GM21576 (cell line): ENCODE results near the gene PTPRH.
"Not testable (repeated sequence)": the region's sequence is repeated elsewhere in the genome, so short reads cannot be mapped to it uniquely, and the experiment has no call there.

Source experiments
- ATAC-seq: cut with Tn5 transposase; IDR thresholded peaks from one replicate; pipeline ENCODE4 v1.9.1; 2021; ENCODE audit warnings: mild to moderate bottlenecking, moderate library complexity; ENCODE audit not compliant: unreplicated experiment

PTPRH gene

DNA sequence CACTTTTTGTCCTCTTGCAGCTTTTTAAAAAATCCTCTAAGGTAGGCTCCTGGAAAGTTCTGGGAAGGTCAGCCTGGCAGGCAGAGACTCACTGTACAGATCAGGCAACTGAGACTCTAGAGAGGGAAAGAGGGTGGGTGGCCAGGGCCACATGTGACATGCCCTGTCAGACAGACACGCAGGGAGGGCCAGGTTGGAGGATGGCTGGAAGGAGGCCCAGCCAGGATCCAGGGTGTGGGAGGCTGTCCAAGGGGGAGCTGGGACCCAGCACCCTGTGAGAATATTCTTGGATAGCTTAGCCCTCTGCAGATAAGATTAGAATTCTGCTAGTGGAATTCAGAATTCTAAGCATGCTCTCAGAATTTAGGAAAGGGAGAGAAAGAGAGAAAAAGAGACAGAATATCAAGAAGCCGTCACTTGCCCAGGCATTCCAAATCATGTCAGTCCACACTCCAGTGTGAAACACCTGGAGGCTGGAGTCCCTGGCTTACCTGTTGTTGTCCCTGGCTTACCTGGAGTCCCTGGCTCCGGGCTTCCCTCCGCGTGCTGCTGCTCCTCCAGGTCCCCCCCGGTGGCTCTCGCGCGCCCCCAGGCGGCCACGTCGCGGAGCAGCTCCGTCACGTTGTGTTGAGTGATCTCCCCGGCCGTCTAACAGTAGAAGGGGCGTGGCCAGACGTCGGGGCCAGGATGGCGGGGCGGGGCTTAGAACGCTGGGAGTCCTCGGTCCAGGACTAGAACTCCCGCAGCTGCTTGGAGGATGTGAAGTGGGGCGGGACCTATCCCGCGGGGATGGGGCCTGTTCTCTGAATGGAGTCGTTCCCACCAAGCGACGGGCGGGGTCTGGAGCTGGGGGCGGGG is 48.9 kb downstream of the PTPRH start:
- peak; percentile 67 for ATAC-seq

DNA sequence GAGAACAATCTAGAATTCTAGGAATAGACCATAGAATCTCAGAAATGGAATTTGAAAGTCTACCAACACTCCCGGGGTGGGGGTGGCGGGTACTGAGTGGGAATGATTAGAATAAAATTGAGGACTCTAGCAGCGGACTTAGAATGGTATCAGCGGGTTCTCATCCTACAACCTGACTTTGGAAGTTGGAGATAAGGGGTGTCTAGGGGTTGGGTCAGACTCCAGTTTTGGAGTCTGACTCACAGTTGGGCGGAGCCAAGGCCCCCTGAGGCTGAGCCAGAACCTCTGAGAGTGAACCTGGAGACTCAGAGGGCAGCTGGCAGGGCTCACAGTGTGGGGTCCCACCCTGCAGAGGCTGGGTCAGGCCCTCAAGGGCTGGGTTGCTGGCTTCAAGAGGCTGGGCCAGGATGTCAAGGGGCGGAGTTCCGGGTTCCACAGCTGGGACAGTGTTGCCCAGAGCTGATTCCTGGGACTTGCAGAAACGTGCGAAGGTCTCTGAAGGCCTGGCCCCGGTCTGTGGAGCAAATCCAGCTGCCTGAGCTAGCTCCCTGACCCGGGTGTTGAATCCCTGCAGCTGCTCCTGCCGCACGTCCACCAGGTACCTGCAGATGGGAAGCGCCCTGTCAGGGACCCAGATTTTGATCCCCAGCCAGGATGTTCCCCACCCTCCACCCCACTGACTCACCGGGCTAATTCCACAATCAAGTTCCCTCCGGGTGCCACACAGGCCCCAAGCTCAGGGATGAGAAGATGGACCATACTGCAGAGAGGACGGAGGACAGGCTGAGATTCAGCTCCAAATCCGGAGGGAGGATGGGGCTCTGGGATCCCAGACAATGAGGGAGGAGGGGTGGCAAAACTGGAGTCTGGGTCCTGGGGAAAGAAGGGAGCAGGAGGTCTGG is 50.2 kb downstream of the PTPRH start:
- ATAC-seq = no peak

DNA sequence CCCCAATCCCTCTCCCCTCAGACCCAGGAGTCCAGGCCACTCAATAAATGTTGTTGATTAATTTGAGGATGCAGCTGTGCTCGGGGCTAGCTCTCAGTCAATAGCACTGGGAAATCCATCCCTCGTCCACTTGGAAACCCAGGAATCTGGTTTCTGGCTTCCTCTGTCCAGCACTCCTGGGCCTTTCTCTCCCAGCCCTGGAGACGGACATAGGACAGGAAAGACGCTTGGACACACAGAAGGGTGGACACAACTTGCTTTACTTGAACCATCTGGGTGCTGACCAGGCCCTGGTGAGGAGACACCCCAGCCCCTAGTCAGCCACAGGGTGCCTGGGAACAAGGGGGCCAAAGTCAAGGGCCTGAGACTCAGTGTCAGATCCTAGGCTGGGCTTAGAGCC is 50.9 kb downstream of the PTPRH start:
- ATAC-seq = no peak

DNA sequence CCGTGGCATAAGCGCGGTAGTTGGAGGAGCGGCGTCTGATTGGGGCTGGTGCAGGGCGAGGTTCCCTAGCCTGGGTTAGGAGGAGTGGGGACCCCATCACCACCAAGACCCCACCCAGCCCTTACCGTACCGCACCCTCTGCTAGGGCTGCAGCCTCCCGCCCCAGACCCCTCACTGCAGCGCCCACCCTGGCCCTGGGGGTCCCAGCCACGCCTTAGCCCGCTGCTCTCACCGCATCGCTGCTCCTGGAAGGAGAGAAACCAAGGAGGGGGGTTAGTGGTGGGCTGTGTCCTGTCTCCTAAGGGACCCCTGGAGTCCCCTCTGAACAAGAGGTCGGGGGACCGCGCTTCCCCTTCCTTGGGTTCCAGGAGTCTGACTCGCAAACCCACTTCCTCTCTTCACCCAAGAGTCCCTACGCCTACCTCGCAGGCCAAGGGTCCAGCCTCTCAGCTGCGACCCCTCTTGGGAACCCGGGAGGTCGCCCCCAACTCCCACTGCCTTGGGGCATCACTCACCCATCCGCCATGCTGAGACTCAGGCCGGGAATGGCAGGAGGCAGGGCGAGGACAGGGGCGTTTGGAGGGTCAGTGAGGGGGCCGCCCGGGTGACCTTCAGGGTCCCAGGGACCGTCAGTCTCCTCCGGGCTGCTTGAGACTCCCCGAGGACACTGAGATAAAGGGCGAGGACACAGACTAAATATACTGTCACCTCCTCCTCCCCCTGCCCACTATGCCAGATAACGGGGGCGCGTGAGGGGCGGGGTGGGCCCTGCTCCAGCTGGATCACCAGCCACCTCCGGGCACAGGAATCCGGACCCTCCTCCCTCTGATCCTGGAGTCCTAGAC is 52.0 kb downstream of the PTPRH start, which contains the start of gene TNNI3:
TNNI3 (minus strand) TSS at position 669 of the 845 bp plus-strand sequence; CDS start at position 526, 143 bp downstream.
- no peak for ATAC-seq

DNA sequence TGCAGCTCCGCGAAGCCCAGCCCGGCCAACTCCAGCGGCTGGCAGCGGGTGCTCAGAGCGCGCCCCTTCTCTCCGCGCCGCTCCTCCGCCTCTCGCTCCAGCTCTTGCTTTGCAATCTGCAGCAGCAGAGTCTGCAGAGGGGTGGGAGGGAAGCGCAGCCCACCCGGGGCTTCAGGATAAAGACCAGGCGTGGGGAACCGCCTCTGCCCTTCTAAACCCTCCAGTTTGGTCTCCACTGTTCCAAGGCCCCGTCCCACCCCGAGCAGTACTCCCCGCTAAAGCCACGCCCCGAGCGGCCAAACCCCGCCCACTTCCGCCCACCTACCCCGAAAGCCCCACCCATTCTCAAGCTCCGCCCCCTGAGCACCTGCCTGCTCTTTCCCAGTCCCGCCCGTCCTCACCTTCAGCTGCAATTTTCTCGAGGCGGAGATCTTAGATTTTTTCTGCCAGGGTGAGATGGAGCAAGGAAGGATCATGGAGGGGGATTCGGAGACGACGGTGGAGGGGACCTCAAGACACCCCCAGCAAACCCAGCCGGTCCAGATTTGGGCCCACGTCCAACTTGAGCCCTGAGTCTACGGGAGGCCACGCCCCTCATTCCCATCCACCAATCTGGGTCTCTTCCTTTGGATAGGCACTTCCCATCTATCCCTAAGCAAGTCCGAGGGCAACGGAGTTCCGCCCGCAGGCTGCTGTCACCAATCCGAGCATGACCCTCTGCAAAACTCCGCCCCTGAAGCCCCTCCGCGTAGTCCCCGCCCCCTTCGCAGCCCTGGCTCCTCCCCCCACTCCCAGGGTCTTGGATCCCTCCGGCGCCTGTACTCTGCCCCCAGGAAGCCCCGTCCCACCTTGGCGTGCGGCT is 52.9 kb downstream of the PTPRH start:
- no peak for ATAC-seq

DNA sequence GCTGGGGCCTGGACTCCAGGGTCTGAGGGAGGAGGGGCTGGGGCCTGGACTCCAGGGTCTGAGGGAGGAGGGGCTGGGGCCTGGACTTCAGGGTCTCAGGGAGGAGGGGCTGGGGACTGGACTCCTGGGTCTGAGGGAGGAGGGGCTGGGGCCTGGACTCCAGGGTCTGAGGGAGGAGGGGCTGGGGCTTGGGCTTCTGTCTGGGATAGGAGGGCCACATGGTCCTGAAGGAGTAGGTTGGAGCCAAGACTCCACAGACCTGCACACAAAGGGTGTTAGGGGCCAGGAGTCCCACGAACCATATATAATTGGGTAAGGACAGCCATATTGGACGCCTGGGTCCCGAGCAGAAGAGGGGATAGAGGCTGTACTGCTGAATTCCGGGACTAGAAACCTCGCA is 53.5 kb downstream of the PTPRH start:
- not testable (repeated sequence) for ATAC-seq

DNA sequence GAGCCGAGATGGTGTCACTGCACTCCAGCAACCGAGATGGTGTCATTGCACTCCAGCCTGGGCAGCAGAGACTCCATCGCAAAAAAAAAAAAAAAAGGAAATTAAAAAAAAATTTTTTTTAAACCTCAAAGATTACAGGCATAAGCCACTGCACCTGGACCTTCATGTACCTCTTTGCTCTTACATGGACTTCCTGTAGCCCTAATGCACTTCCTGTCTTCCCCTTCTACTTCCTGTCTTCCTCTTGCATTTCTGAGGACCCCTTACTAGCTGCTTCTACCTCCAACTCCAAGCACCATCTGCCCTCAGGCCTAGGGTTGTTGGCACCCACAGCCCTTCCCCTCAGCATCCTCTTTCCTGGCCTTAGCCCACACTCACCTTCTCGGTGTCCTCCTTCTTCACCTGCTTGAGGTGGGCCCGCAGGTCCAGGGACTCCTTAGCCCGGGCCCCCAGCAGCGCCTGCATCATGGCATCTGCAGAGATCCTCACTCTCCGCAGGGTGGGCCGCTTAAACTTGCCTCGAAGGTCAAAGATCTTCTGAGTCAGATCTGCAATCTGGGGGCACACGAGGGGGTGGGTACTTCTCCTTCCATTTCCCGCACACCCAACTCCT is 55.5 kb downstream of the PTPRH start:
- no peak for ATAC-seq

DNA sequence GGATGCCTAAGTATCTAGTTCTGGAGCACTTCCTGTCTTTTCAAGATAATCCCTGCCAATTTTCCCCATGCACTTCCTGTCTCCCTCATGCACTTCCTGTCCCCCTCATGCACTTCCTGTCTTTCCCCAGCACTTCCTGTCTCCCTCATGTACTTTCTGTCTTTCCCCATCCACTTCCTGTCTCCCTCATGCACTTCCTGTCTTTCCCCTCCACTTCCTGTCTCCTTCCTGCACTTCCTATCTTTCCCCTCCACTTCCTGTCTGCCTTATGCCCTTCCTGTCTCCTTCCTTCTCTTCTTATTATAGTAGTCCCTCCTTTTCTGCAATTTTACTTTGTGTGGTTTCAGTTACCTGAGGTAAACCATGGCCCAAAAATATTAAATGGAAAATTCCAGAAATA is 57.3 kb downstream of the PTPRH start:
- ATAC-seq = no peak

DNA sequence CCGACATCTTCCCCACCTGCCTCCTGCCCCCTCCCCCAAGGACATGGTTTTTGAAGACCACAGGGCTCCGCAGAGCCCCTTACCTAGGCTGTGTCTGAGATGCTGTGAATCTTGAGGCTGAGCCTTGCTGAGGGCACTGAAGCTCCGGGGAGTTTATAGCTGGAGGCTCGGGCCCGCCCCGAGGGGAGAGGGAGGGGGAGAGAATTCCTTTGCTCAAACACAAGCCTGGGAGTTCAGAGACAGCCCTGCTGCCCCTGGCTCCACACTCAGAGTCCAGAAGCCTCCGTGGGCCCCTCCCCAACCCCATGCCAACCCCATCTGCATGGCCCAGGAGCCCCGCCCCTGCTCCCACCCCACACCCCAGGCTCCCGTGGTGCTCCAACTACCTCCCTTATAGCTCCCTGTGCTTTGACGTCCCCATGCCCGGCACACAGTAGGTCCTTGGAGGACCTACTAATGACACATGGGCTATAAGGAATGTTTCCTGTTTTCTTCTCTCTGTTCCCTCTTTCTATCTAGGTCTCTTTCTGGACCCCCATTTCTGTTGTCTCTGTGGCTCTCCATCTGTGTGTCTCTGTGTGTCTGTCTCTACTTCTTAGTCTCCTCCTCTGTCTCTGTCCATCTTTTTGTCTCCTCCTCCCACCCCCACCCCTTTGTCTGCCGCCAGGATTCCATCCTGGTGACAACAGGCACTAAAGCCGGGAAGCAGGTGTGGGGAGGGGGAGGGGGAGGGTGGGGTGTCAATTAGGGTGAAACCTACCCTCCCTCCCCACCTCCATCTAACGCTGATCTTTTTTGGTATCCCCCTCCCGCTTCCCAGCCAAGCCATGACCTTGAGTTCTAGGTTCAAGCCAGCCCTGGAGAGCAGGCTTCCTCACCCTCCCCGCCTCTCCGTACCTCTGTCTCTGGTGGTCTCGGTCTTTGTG is 60.0 kb downstream of the PTPRH start, which contains the start of gene TNNT1:
TNNT1 (minus strand) TSS at position 129 of the 926 bp plus-strand sequence. CDS start 2,049 bp downstream, outside the sequence.
- no peak for ATAC-seq

DNA sequence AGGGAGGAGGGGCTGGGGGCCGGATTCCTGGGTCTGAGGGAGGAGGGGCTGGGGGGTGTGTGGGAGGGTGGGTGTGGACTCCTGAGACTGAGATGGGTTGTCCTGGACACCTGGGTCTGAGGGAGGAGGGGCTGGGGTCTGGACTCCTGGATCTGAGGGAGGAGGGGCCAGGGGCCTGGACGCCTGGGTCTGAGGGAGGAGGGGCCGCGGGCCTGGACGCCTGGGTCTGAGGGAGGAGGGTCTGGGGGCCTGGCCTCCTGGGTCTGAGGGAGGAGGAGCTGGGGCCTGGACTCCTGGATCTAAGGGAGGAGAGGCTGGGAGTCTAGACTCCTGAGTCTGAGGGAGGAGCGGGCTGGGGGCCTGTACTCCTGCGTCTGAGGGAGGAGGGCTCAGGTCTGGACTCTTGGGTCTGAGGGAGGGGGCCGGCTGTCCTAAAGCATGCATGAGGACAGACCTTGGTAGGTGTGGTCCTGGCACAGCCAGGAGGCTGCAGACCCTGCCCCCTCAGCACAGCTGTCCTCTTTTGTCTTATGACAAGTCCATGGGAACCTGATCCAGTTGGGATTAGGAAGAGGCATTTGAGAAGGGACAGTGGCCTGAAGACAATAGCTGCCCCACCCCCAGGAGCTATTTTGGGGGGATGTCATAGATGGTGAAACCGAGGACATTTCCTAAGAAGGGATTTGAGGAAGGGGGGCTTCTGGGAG is 61.6 kb downstream of the PTPRH start:
- no peak for ATAC-seq

DNA sequence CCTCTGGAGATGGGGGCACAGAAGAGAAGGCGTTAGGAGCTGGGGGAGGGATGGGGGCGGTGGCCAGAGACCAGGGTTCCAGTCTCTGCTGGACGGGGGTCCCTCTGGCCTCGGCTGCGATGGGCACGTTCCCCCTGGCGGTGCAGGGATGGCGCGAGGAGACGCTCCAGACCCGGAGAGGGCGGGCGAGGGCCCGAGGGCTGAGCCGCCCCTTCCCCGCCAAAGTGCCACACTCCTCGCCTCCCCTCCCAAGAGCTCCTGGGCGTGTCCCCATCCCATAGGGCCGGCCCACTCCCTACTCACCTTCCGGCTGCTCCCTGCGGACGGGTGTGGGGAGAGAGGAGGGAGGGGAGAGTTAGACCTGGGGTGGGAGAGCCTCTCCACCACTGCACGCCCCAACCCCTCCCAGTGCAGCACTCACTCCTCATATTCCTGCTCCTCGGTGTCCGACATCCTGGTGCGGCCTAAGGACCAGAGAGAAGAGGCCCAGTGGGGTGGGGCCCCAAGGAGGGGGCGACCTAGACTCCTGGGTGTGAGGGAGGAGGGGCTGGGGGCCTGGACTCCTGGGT is 62.5 kb downstream of the PTPRH start:
- ATAC-seq = no peak

DNA sequence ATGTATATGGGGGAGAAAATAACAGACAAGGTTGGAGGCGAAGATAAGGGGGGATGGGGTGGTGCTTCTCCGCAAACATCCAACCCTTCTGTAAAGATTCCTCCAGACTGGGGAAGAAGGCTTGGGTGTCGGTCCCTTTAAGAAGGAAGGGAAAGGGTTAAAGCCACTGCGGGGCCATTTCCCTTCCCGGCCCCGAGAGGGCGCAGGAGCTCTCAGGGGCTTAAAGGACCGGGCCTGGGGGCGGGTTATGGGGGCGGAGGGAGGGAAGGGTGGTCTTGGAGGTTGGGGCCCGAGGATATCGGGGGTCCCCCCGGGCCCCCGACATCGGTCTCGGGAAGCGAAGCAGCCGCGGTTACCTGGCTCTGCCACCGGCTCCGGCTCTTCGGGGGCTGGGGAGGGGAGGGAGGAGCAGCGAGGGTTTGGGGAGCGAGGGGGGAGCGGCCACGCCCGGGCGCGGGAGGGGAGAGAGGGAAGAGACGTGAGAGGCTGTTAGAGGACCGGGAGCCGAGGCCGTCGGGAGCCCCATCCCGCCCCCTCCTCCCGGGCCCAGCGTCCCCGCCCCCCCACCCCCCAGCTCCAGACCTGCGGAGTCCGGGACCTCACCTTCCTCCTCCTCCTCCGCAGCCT is 63.1 kb downstream of the PTPRH start:
- no peak for ATAC-seq

DNA sequence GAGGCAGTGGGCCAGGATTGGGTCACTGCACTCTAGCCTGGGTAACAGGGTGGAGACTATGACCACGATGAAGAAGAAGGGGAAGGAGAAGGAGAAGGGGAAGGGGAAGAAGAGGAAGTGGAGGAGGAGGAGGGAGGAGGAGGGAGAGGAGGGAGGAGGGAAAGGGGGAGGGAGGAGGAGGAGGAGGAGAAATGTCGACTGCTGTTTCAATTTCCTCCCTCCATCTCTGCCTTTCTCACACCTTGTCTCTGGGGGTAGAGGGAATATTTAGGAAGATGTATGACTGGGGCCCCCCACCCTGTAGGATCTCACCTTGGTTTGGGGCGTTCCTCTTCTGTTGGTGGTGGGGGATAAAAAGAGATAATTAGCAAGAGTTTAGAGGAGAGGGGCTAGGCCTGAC is 64.1 kb downstream of the PTPRH start:
- ATAC-seq = no peak

DNA sequence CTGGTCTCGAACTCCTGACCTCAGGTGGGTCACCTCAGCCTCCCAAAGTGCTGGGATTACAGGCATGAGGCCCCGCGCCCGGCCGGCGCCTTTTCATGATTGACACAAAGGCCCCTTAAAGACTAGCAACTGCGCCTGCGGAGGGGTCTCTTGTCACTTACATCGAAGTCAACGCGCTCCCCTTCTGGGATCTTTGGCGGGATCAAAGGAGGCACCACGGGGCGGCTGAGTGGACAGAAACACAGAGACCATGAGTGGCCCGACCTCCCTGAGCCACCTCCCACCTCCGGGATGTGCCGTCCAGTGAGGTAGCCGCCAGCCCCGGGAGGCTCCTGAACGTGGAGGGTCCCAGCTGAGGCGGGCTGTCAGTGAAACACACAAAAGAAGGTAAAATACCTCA is 67.6 kb downstream of the PTPRH start:
- no peak for ATAC-seq

DNA sequence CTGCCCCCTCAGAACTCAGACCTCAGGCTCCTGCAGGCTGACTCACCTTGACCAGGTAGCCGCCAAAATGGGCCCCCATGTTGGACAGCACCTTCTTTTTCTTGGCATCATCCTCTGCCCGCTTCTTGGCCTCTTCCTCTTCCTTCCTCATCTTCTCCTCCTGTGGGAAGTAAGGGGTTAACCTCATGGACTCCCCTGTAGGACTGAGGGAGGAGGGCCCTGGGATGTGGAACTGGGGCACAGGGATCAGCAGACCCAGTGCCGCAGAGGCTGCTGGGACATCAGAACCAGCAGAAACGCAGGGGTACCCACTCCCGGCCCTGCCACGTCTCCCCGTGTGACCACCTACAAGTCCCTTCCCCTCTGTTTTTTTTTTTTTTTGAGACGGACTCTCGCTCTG is 71.4 kb downstream of the PTPRH start:
- ATAC-seq = no peak

DNA sequence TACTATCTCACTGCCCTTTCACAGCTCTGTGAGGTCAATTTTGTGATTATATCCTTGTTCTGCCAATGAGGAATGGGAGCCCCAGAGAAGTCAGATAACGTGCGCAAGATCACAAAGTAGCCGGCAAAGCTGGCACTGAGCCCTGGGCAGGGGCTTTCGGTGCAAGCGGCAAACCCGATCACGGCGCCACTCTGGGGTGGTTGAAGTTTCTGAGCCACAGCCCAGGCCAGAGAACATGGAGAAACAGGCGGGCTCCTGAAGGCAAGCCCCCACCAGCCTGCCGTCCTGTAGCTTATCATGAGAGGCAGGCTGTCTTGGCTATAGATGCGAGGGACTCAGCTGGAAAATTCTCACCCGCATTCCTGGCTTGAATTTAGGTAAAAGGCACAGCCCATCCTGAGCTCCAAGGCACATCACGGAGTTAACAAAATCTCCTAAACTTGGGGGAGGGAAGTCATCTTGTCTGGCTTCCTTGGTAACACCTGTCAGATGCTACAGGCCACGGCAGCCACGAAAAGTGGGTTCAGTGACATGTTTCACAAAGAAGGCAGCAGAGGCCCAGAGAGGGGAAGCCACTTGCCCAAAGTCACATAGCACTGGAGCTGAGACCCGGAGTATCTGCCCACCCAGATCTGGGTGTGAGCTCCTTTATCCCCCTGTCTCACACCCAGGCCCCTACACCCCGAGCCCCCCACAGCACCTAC is 72.8 kb downstream of the PTPRH start:
- no peak for ATAC-seq
